ENCODE measurements around the gene CEP57L1.

Gene CEP57L1

GRCh38 chr6:109093732-109094415 is 1.4 kb upstream of the CEP57L1 start:
- DNase-seq (ENCODE audit: extremely low read depth, low read depth) = no peak
- no peak for TF ChIP-seq CTCF (IDR thresholded peaks at IDR 0.05; ENCODE audit: low read depth, low read length)

- no peak for TF ChIP-seq CTCF (IDR thresholded peaks at IDR 0.05; ENCODE audit: low read depth, low read length)
- peak; percentile 96 for DNase-seq (ENCODE audit: extremely low read depth, low read depth)
These were observed 781 bp upstream of the CEP57L1 start, which contains the start of gene SESN1 for GRCh38 chr6:109094416-109095035. Gene SESN1 (minus strand): TSS chr6:109094846. CDS start chr6:109094073, 773 bp downstream.

- no peak for TF ChIP-seq CTCF (IDR thresholded peaks at IDR 0.05; ENCODE audit: low read depth, low read length)
- DNase-seq (ENCODE audit: extremely low read depth, low read depth) = no peak
These were observed 453 bp downstream of the CEP57L1 start for GRCh38 chr6:109095835-109096084.

- no peak for DNase-seq (ENCODE audit: extremely low read depth, low read depth)
- TF ChIP-seq CTCF (IDR thresholded peaks at IDR 0.05; ENCODE audit: low read depth, low read length) = no peak
These were observed 901 bp downstream of the CEP57L1 start for GRCh38 chr6:109096208-109096607.

- no peak for DNase-seq (ENCODE audit: extremely low read depth, low read depth)
- TF ChIP-seq CTCF (IDR thresholded peaks at IDR 0.05; ENCODE audit: low read depth, low read length) = no peak
These were observed 2.4 kb downstream of the CEP57L1 start for GRCh38 chr6:109097661-109098060.

GRCh38 chr6:109102762-109103161 is 7.5 kb downstream of the CEP57L1 start:
- TF ChIP-seq CTCF (IDR thresholded peaks at IDR 0.05; ENCODE audit: low read depth, low read length) = no peak
- DNase-seq (ENCODE audit: extremely low read depth, low read depth) = no peak

GRCh38 chr6:109103942-109104341 is 8.6 kb downstream of the CEP57L1 start:
- TF ChIP-seq CTCF (IDR thresholded peaks at IDR 0.05; ENCODE audit: low read depth, low read length) = no peak
- DNase-seq (ENCODE audit: extremely low read depth, low read depth) = no peak
